ENCODE data around the gene MXD1. TPM values are rescaled to one million over a fixed set of nuclear protein-coding genes. Genes with fewer than 3 reads are reported as not detected.

The MXD1 gene
- total and polyA plus RNA-seq, 2 donors (not counting 1 experiment from before 2014, with no cell fraction given), result 16.0 to 20.6 TPM

DNA sequence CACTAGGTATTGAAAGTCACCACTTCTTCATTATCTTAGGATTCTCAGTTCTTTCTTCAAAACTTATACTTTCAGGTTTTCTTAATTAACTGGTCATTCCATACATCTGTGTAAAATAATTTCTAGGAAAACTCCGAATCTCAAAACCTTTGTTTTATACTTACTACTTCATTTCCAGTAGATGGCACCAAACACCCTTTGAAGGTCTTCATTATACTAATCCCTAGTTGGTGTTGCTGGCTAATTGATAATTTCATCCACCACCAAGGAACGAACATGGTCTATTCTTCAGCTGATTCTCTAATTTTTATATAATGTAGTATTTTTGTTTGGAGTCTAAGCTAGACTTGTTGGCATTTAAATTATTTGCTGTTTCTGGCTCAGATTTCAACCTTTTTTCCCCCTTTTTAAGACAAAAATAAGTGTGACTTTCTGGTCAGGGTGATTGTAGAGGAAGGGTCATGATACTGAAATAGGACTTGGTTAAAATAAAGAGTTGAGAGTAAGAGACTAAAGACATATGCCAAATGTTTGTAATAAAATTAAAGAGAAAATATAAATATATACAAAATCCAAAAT lies 2.8 kb upstream of the MXD1 start:
- H3K4me2 ChIP-seq (replicated peaks; ENCODE audit: low read depth, low read length, poor library complexity, severe bottlenecking), result no peak overlapping the region
- no peaks in the 10 kb centered on the region for H4K20me1 ChIP-seq (ENCODE audit: control insufficient read depth, insufficient read depth, low read length, poor library complexity, severe bottlenecking)
- H3K36me3 ChIP-seq (replicated peaks in 1 of 2; ENCODE audit: control extremely low read depth in 1 of 2, control insufficient read depth in 1 of 2, extremely low read depth in 1 of 2, insufficient read depth in 2 of 2, low read length in 1 of 2), result peaks cover 1 to 39% of the 10 kb centered on the region in 2 experiments
- ChIA-PET CTCF (interaction anchor here (0.6 to 6.8 kb wide), 29 partner anchors 8 to 391 kb away, joined by 3 to 131 read pairs (median 4); partner anchors contain the start of genes C2orf42, FAM136A, PCBP1 and PCYOX1), POLR2A (interaction anchor here (0.6 to 2.0 kb wide), 3 partner anchors 220 to 379 kb away, joined by 4 to 7 read pairs (median 5); no protein-coding TSS in a partner anchor)
- Mint-ChIP-seq H3K4me1 (peaks cover 16% of the 10 kb centered on the region), H3K27ac (no peak overlapping the region), H3K4me3 (no peak overlapping the region), H3K9me3 (ENCODE audit: insufficient read depth) (no peaks in the 10 kb centered on the region), H3K27me3 (no peaks in the 10 kb centered on the region)
- peaks cover 10 to 18% of the 10 kb centered on the region in 2 donors for H3K4me1 ChIP-seq (ENCODE audit: control insufficient read depth in 2 of 2, insufficient read depth in 2 of 2, low read length in 2 of 2)
- H3K27me3 ChIP-seq (replicated peaks in 1 of 4; ENCODE audit: control extremely low read depth in 1 of 4, control insufficient read depth in 3 of 4, insufficient read depth in 4 of 4, low read length in 3 of 4), result no peaks in the 10 kb centered on the region
- H3K27ac ChIP-seq (ENCODE audit: low read length in 2 of 2), result peak overlapping the region in 1 of 2 donors; percentile 69
- TF ChIP-seq, protein P1, sequence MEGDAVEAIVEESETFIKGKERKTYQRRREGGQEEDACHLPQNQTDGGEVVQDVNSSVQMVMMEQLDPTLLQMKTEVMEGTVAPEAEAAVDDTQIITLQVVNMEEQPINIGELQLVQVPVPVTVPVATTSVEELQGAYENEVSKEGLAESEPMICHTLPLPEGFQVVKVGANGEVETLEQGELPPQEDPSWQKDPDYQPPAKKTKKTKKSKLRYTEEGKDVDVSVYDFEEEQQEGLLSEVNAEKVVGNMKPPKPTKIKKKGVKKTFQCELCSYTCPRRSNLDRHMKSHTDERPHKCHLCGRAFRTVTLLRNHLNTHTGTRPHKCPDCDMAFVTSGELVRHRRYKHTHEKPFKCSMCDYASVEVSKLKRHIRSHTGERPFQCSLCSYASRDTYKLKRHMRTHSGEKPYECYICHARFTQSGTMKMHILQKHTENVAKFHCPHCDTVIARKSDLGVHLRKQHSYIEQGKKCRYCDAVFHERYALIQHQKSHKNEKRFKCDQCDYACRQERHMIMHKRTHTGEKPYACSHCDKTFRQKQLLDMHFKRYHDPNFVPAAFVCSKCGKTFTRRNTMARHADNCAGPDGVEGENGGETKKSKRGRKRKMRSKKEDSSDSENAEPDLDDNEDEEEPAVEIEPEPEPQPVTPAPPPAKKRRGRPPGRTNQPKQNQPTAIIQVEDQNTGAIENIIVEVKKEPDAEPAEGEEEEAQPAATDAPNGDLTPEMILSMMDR (IDR thresholded peaks at IDR 0.05), result peak; percentile 84
- TF ChIP-seq EZH2 (IDR thresholded peaks at IDR 0.05; ENCODE audit: borderline replicate concordance, insufficient read depth, low read depth, low read length, poor library complexity, severe bottlenecking), result no peak
- intact Hi-C loops (cut with micrococcal nuclease), result loop anchor here (1.0 kb wide), 1 partner anchor 390 kb away; the partner anchor contains the start of gene FAM136A
- DNase-seq (peak; percentile 75), ATAC-seq (ENCODE audit: low read depth) (no peak)
- no peaks in the 10 kb centered on the region for H3K9me3 ChIP-seq (ENCODE audit: control extremely low read depth in 1 of 3, control insufficient read depth in 2 of 3, insufficient read depth in 1 of 3, low read length in 2 of 3)
- H3K9ac ChIP-seq (ENCODE audit: low read length), result no peak overlapping the region
- WGBS (ENCODE audit: insufficient coverage), result no CpG with 5 or more reads among the region's 2 CpGs
- no peak overlapping the region for H2AFZ ChIP-seq (ENCODE audit: insufficient read depth, low read depth, low read length, poor library complexity, severe bottlenecking)
- no peak overlapping the region for H3K4me3 ChIP-seq (ENCODE audit: control extremely low read depth in 1 of 5, extremely low read depth in 1 of 5, insufficient read depth in 1 of 5, low read depth in 2 of 5, low read length in 4 of 5)
- peaks cover 11% of the 10 kb centered on the region for H3K79me2 ChIP-seq (ENCODE audit: control insufficient read depth, insufficient read depth, low read length)
